Thyroid gland (tissue), 4 donors: ENCODE measurements around the gene KPTN.

Source experiments
- POLR2A ChIP-seq, 2 donors: fragments of 450-650 bp; IDR thresholded peaks; one replicate each; pipeline ENCODE4 v1.6.1; 2017; ENCODE audit warnings: antibody characterized with exemption in 2 of 2, mild to moderate bottlenecking in 2 of 2, moderate library complexity in 1 of 2
- TF ChIP-seq, protein P1 (sequence below), 6 experiments: fragments of 200-600 bp in 3 of 6; fragments of 450-650 bp in 3 of 6; sonication (generic) in 3 of 6; IDR thresholded peaks; one replicate each; pipeline ENCODE4 v1.5.1; 2016 to 2019; ENCODE audit warnings: antibody characterized with exemption in 6 of 6, mild to moderate bottlenecking in 2 of 6, inconsistent platforms in 1 of 6, moderate library complexity in 1 of 6

DNA sequence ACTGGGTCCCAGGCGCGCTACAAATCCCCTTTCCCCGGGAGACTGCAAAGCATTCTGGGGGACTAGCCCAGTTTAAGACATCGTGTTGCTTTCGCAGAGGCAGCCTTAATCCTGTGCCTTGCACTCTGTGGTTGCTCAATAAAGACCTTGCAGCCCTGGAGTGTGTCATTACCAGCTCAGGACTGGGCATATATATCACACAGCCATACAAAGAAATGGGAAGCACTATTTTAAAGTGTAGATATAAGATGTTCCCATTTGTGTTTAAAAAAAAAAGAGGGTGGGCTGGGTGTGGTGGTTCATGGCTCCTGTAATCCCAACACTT is 19.8 kb upstream of the KPTN start:
- TF ChIP-seq, protein P1, sequence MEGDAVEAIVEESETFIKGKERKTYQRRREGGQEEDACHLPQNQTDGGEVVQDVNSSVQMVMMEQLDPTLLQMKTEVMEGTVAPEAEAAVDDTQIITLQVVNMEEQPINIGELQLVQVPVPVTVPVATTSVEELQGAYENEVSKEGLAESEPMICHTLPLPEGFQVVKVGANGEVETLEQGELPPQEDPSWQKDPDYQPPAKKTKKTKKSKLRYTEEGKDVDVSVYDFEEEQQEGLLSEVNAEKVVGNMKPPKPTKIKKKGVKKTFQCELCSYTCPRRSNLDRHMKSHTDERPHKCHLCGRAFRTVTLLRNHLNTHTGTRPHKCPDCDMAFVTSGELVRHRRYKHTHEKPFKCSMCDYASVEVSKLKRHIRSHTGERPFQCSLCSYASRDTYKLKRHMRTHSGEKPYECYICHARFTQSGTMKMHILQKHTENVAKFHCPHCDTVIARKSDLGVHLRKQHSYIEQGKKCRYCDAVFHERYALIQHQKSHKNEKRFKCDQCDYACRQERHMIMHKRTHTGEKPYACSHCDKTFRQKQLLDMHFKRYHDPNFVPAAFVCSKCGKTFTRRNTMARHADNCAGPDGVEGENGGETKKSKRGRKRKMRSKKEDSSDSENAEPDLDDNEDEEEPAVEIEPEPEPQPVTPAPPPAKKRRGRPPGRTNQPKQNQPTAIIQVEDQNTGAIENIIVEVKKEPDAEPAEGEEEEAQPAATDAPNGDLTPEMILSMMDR (IDR thresholded peaks at IDR 0.05): no peak
- no peak for TF ChIP-seq POLR2A (IDR thresholded peaks at IDR 0.05)
